ENCODE data around the gene PPIP5K2.

The PPIP5K2 gene

GRCh38 chr5:103110403-103110802, 9.7 kb upstream of the PPIP5K2 start:
- H3K27ac Mint-ChIP-seq: peak overlapping the region; percentile 36
- peaks cover 7% of the 10 kb centered on the region for H3K9me3 Mint-ChIP-seq
- no peak overlapping the region for H3K4me3 Mint-ChIP-seq
- H3K27me3 Mint-ChIP-seq: no peaks in the 10 kb centered on the region
- peaks cover 42% of the 10 kb centered on the region for H3K4me1 Mint-ChIP-seq (ENCODE audit: low read depth)
- peaks cover 26% of the 10 kb centered on the region for H3K36me3 Mint-ChIP-seq (ENCODE audit: low read depth)

- H3K27me3 Mint-ChIP-seq: no peaks in the 10 kb centered on the region
- peak overlapping the region; percentile 42 for H3K4me3 Mint-ChIP-seq
- peaks cover 26% of the 10 kb centered on the region for H3K36me3 Mint-ChIP-seq (ENCODE audit: low read depth)
- peak overlapping the region; percentile 78 for H3K27ac Mint-ChIP-seq
- H3K4me1 Mint-ChIP-seq (ENCODE audit: low read depth): peaks cover 42% of the 10 kb centered on the region
- H3K9me3 Mint-ChIP-seq: peaks cover 7% of the 10 kb centered on the region
These were observed 8.6 kb upstream of the PPIP5K2 start for GRCh38 chr5:103111468-103111867.

- Mint-ChIP-seq H3K27ac (no peak overlapping the region), H3K36me3 (ENCODE audit: low read depth) (peaks cover 15% of the 10 kb centered on the region), H3K4me1 (ENCODE audit: low read depth) (peaks cover 42% of the 10 kb centered on the region), H3K27me3 (no peaks in the 10 kb centered on the region), H3K4me3 (no peak overlapping the region), H3K9me3 (peaks cover 7% of the 10 kb centered on the region)
These were observed 7.2 kb upstream of the PPIP5K2 start for GRCh38 chr5:103112910-103113309.

- Mint-ChIP-seq H3K27me3 (no peaks in the 10 kb centered on the region), H3K36me3 (ENCODE audit: low read depth) (peaks cover 8% of the 10 kb centered on the region), H3K27ac (no peak overlapping the region), H3K4me3 (no peak overlapping the region), H3K9me3 (peaks cover 7% of the 10 kb centered on the region), H3K4me1 (ENCODE audit: low read depth) (peaks cover 47% of the 10 kb centered on the region)
These were observed 5.7 kb upstream of the PPIP5K2 start for GRCh38 chr5:103114440-103114839.

- no peak overlapping the region for H3K27ac Mint-ChIP-seq
- H3K27me3 Mint-ChIP-seq: no peaks in the 10 kb centered on the region
- H3K4me3 Mint-ChIP-seq: no peak overlapping the region
- no peaks in the 10 kb centered on the region for H3K9me3 Mint-ChIP-seq
- peaks cover 6% of the 10 kb centered on the region for H3K36me3 Mint-ChIP-seq (ENCODE audit: low read depth)
- H3K4me1 Mint-ChIP-seq (ENCODE audit: low read depth): peaks cover 40% of the 10 kb centered on the region
These were observed 2.6 kb upstream of the PPIP5K2 start for GRCh38 chr5:103117471-103117991.

- Mint-ChIP-seq H3K9me3 (no peaks in the 10 kb centered on the region), H3K4me1 (ENCODE audit: low read depth) (peaks cover 39% of the 10 kb centered on the region), H3K27me3 (no peaks in the 10 kb centered on the region), H3K4me3 (peak overlapping the region; percentile 98), H3K27ac (peak overlapping the region; percentile 99), H3K36me3 (ENCODE audit: low read depth) (peaks cover 12% of the 10 kb centered on the region)
These were observed 884 bp upstream of the PPIP5K2 start for GRCh38 chr5:103119070-103119764.

- peaks cover 21% of the 10 kb centered on the region for H3K36me3 Mint-ChIP-seq (ENCODE audit: low read depth)
- H3K4me1 Mint-ChIP-seq (ENCODE audit: low read depth): peaks cover 36% of the 10 kb centered on the region
- H3K4me3 Mint-ChIP-seq: peak overlapping the region; percentile 98
- H3K27ac Mint-ChIP-seq: peak overlapping the region; percentile 99
- H3K27me3 Mint-ChIP-seq: no peaks in the 10 kb centered on the region
- H3K9me3 Mint-ChIP-seq: no peaks in the 10 kb centered on the region
These were observed 603 bp downstream of the PPIP5K2 start for GRCh38 chr5:103120607-103121200.

- Mint-ChIP-seq H3K4me1 (ENCODE audit: low read depth) (peaks cover 45% of the 10 kb centered on the region), H3K27me3 (no peaks in the 10 kb centered on the region), H3K36me3 (ENCODE audit: low read depth) (peaks cover 21% of the 10 kb centered on the region), H3K4me3 (no peak overlapping the region), H3K9me3 (no peaks in the 10 kb centered on the region), H3K27ac (no peak overlapping the region)
These were observed 2.1 kb downstream of the PPIP5K2 start for GRCh38 chr5:103122242-103122641.

GRCh38 chr5:103126557-103126956, 6.5 kb downstream of the PPIP5K2 start:
- no peak overlapping the region for H3K4me3 Mint-ChIP-seq

GRCh38 chr5:103127292-103127817, 7.3 kb downstream of the PPIP5K2 start:
- H3K9me3 Mint-ChIP-seq: no peaks in the 10 kb centered on the region
- peaks cover 32% of the 10 kb centered on the region for H3K4me1 Mint-ChIP-seq (ENCODE audit: low read depth)
- H3K27ac Mint-ChIP-seq: no peak overlapping the region
- H3K36me3 Mint-ChIP-seq (ENCODE audit: low read depth): peaks cover 35% of the 10 kb centered on the region
- H3K27me3 Mint-ChIP-seq: no peaks in the 10 kb centered on the region
- H3K4me3 Mint-ChIP-seq: no peak overlapping the region

More at GRCh38 chr5:103126557-103126956, 6.5 kb downstream of the PPIP5K2 start:
- Mint-ChIP-seq H3K9me3 (no peaks in the 10 kb centered on the region), H3K27me3 (no peaks in the 10 kb centered on the region), H3K4me1 (ENCODE audit: low read depth) (peaks cover 40% of the 10 kb centered on the region), H3K27ac (no peak overlapping the region), H3K36me3 (ENCODE audit: low read depth) (peaks cover 34% of the 10 kb centered on the region)

- Mint-ChIP-seq H3K9me3 (no peaks in the 10 kb centered on the region), H3K27me3 (no peaks in the 10 kb centered on the region), H3K4me1 (ENCODE audit: low read depth) (peaks cover 32% of the 10 kb centered on the region), H3K4me3 (no peak overlapping the region), H3K36me3 (ENCODE audit: low read depth) (peaks cover 36% of the 10 kb centered on the region), H3K27ac (no peak overlapping the region)
These were observed 8.1 kb downstream of the PPIP5K2 start for GRCh38 chr5:103128202-103128601.

- Mint-ChIP-seq H3K27ac (peak overlapping the region; percentile 49), H3K4me3 (no peak overlapping the region)
These were observed 12.6 kb downstream of the PPIP5K2 start for GRCh38 chr5:103132684-103133083.

GRCh38 chr5:103133231-103133630, 13.1 kb downstream of the PPIP5K2 start:
- H3K4me3 Mint-ChIP-seq: no peak overlapping the region
- H3K27me3 Mint-ChIP-seq: no peaks in the 10 kb centered on the region
- peaks cover 23% of the 10 kb centered on the region for H3K4me1 Mint-ChIP-seq (ENCODE audit: low read depth)
- H3K36me3 Mint-ChIP-seq (ENCODE audit: low read depth): peaks cover 34% of the 10 kb centered on the region
- no peaks in the 10 kb centered on the region for H3K9me3 Mint-ChIP-seq
- H3K27ac Mint-ChIP-seq: no peak overlapping the region

More at GRCh38 chr5:103132684-103133083, 12.6 kb downstream of the PPIP5K2 start:
- H3K36me3 Mint-ChIP-seq (ENCODE audit: low read depth): peaks cover 34% of the 10 kb centered on the region
- H3K27me3 Mint-ChIP-seq: no peaks in the 10 kb centered on the region
- no peaks in the 10 kb centered on the region for H3K9me3 Mint-ChIP-seq
- H3K4me1 Mint-ChIP-seq (ENCODE audit: low read depth): peaks cover 24% of the 10 kb centered on the region

- Mint-ChIP-seq H3K4me1 (ENCODE audit: low read depth) (peaks cover 16% of the 10 kb centered on the region), H3K9me3 (no peaks in the 10 kb centered on the region), H3K4me3 (no peak overlapping the region)
These were observed 15.4 kb downstream of the PPIP5K2 start for GRCh38 chr5:103135461-103135860.

GRCh38 chr5:103138202-103138690, 18.1 kb downstream of the PPIP5K2 start:
- H3K27me3 Mint-ChIP-seq: no peaks in the 10 kb centered on the region

More at GRCh38 chr5:103135461-103135860, 15.4 kb downstream of the PPIP5K2 start:
- peaks cover 41% of the 10 kb centered on the region for H3K36me3 Mint-ChIP-seq (ENCODE audit: low read depth)
- no peaks in the 10 kb centered on the region for H3K27me3 Mint-ChIP-seq
- H3K27ac Mint-ChIP-seq: no peak overlapping the region

More at GRCh38 chr5:103138202-103138690, 18.1 kb downstream of the PPIP5K2 start:
- Mint-ChIP-seq H3K4me3 (no peak overlapping the region), H3K27ac (no peak overlapping the region), H3K4me1 (ENCODE audit: low read depth) (peaks cover 8% of the 10 kb centered on the region), H3K9me3 (no peaks in the 10 kb centered on the region), H3K36me3 (ENCODE audit: low read depth) (peaks cover 29% of the 10 kb centered on the region)

Measured in stimulated activated naive CD8-positive, alpha-beta T cell treated with anti-CD3 and anti-CD28 coated beads, Interleukin-15, Interleukin-2, amounts not matched to agents 100 ng/mL and 50 ng/mL, for 24 hours (primary cell).